ENCODE results near the gene RDH14.

Gene RDH14

DNA sequence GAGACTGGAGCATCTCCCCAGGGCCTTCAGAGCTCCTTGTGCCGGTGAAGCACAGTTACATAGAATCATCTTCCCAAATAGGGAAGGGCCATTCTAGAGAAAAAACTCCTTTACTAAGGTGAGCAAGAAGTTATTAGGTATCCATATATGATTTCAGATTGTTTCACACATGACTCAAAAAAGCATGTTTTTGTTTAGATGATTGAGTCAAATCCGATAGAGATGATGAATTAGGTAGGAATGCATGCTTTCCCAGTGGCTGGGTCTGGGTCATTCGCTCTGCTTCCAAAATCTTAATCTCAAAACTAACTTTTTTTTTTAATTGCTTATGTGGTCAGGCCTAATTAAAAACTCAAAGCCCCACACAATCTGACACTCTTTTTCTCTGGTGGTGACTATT lies 25.1 kb upstream of the RDH14 start:
- TF ChIP-seq, protein P1, sequence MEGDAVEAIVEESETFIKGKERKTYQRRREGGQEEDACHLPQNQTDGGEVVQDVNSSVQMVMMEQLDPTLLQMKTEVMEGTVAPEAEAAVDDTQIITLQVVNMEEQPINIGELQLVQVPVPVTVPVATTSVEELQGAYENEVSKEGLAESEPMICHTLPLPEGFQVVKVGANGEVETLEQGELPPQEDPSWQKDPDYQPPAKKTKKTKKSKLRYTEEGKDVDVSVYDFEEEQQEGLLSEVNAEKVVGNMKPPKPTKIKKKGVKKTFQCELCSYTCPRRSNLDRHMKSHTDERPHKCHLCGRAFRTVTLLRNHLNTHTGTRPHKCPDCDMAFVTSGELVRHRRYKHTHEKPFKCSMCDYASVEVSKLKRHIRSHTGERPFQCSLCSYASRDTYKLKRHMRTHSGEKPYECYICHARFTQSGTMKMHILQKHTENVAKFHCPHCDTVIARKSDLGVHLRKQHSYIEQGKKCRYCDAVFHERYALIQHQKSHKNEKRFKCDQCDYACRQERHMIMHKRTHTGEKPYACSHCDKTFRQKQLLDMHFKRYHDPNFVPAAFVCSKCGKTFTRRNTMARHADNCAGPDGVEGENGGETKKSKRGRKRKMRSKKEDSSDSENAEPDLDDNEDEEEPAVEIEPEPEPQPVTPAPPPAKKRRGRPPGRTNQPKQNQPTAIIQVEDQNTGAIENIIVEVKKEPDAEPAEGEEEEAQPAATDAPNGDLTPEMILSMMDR (IDR thresholded peaks at IDR 0.05): no peak
- no peaks in the 10 kb centered on the region for H3K4me1 ChIP-seq
- no peak overlapping the region for H3K4me3 ChIP-seq
- H3K36me3 ChIP-seq: no peaks in the 10 kb centered on the region
- H3K27ac ChIP-seq: no peak overlapping the region
- intact Hi-C loops (cut with DNase I; ENCODE audit: low total_unique reads): no loop called here
- H3K27me3 ChIP-seq: no peaks in the 10 kb centered on the region
- DNase-seq: no peak
- no peaks in the 10 kb centered on the region for H3K9me3 ChIP-seq

GRCh38 chr2:18584608-18584954 lies 24.1 kb upstream of the RDH14 start:
- TF ChIP-seq, protein P1 (IDR thresholded peaks at IDR 0.05): no peak

DNA sequence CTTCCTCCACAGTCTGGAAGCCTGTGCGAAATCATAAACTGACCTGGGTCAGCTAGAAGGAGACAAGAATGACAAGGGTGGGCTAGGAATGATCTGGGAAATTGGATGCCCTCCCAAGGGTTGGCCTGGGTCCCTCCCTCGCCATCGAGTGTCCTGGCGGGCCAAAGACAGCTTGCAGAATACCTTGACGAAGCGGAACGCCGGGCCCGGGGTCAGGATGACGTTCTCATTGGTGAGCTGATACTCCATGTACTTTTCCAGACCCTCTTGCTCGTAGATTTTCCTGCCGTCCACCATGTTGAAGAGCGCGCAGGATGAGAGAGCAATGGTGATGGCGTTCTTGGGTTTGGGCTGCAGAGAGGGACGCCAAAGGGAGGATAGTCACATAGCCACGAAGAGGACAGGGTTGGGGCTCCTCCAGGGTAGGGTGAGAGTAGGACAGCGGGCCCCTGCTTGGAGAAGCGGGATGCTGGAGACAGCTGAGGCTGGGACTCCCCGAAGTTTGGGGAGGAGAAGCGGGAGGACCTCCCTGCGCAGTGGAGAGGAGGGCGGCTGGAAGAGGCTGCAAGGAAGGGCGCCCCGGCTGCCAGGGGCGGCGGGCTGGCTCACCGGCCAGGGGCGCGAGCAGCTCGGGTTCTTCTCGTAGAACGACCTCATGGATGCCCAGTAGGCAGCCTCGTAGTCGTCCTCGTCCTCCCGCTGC lies 23.6 kb upstream of the RDH14 start:
- TF ChIP-seq, protein P1 (IDR thresholded peaks at IDR 0.05): no peak
- Histone ChIP-seq H3K27me3 (no peaks in the 10 kb centered on the region), H3K4me3 (no peak overlapping the region), H3K36me3 (no peaks in the 10 kb centered on the region), H3K9me3 (peaks cover 0 to 5% (median 0%) of the 10 kb centered on the region in 3 donors), H3K4me1 (no peaks in the 10 kb centered on the region), H3K27ac (no peak overlapping the region)
- intact Hi-C loops (cut with DNase I; ENCODE audit: low total_unique reads): no loop called here
- DNase-seq: no peak

More at GRCh38 chr2:18584608-18584954, 24.1 kb upstream of the RDH14 start:
- Histone ChIP-seq H3K27ac (no peak overlapping the region), H3K27me3 (no peaks in the 10 kb centered on the region), H3K4me1 (no peaks in the 10 kb centered on the region), H3K4me3 (no peak overlapping the region), H3K9me3 (no peaks in the 10 kb centered on the region), H3K36me3 (no peaks in the 10 kb centered on the region)
- intact Hi-C loops (cut with DNase I; ENCODE audit: low total_unique reads): no loop called here
- DNase-seq: no peak

DNA sequence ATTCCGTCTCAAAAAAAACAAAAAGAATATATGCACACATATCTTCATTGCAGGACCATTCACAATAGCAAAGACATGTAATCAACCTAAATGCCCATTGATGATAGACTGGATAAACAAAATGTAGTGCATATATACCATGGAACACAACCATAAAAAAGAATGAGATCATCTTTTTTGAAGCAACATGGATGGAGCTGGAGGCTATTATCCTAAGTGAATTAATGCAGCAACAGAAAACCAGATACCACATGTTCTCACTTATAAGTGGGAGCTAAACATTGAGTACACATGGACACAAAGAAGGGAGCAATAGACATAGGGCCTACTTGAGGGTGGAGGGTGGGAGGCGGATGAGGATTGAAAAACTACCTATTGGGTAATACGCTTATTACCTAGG lies 20.2 kb upstream of the RDH14 start:
- TF ChIP-seq, protein P1 (IDR thresholded peaks at IDR 0.05): no peak
- intact Hi-C loops (cut with DNase I; ENCODE audit: low total_unique reads): no loop called here
- no peak for DNase-seq
- H3K9me3 ChIP-seq: peaks cover 0 to 5% (median 0%) of the 10 kb centered on the region in 3 donors
- no peaks in the 10 kb centered on the region for H3K36me3 ChIP-seq
- H3K27me3 ChIP-seq: no peaks in the 10 kb centered on the region
- H3K4me1 ChIP-seq: no peaks in the 10 kb centered on the region
- no peak overlapping the region for H3K27ac ChIP-seq
- H3K4me3 ChIP-seq: no peak overlapping the region

DNA sequence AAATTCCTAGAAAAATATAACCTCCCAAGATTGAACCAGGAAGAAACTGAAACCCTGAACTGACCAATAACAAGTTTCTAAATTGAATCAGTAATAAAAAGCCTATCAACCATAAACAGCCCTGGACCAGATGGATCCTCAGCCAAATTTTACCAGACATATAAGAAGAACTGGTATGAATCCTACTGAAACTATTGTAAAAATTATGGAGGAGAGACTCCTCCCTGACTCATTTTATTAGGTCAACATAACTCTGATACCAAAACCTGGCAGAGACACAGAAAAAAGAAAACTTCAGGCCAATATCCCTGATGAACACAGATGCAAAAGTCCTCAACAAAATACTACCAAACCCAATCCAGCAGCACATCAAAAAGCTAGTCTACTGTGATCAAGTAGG lies 17.6 kb upstream of the RDH14 start:
- Histone ChIP-seq H3K36me3 (no peaks in the 10 kb centered on the region), H3K4me1 (no peaks in the 10 kb centered on the region), H3K4me3 (no peak overlapping the region), H3K9me3 (peaks cover 0 to 5% (median 0%) of the 10 kb centered on the region in 3 donors), H3K27me3 (no peaks in the 10 kb centered on the region), H3K27ac (no peak overlapping the region)
- intact Hi-C loops (cut with DNase I; ENCODE audit: low total_unique reads): no loop called here
- DNase-seq: no peak
- TF ChIP-seq, protein P1 (IDR thresholded peaks at IDR 0.05): no peak

All from tibial artery (tissue), 4 donors.